ENCODE results near the gene VPREB3.
A peak's percentile ranks its signal among the peaks of the same experiment; 100 is the strongest.

VPREB3 gene

GRCh38 chr22:23722724-23723123, 31.5 kb downstream of the VPREB3 start:
- no peak overlapping the region for H3K4me3 ChIP-seq (ENCODE audit: low read length)
- TF ChIP-seq CTCF (conservative IDR thresholded peaks at IDR 0.05; ENCODE audit: low read length), result no peak

GRCh38 chr22:23722160-23722559, 32.1 kb downstream of the VPREB3 start:
- no peak for DNase-seq (ENCODE audit: low read depth)
- H3K4me3 ChIP-seq (ENCODE audit: low read length), result no peak overlapping the region
- no peak for TF ChIP-seq CTCF (conservative IDR thresholded peaks at IDR 0.05; ENCODE audit: low read length)

More at GRCh38 chr22:23722724-23723123, 31.5 kb downstream of the VPREB3 start:
- no peak for DNase-seq (ENCODE audit: low read depth)

DNA sequence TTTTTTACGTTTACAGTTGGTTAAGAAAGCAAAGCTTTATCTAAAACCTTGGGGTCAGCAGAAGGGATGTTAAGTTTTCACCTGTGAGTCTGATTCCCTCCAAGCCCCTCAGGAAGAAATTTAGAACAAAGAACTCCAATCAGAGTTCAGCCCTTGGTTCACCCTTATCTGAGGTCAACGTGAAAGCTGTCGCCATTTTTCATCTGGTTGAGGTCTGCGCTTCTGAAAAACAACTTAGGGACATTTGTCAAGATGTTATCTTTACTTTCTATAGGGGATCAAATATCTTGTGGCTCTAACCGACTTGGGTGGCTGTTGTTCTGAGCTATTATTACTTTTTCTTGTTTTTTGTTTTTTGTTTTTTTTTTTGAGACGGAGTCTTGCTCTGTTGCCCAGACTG, 33.4 kb downstream of the VPREB3 start:
- H3K4me3 ChIP-seq (ENCODE audit: low read length), result no peak overlapping the region
- DNase-seq (ENCODE audit: low read depth), result no peak
- TF ChIP-seq CTCF (conservative IDR thresholded peaks at IDR 0.05; ENCODE audit: low read length), result no peak

GRCh38 chr22:23718371-23719165, 35.7 kb downstream of the VPREB3 start:
- H3K4me3 ChIP-seq (ENCODE audit: low read length), result no peak overlapping the region
- no peak for TF ChIP-seq CTCF (conservative IDR thresholded peaks at IDR 0.05; ENCODE audit: low read length)
- no peak for DNase-seq (ENCODE audit: low read depth)

- DNase-seq (ENCODE audit: low read depth), result peak; percentile 80
- no peak for TF ChIP-seq CTCF (conservative IDR thresholded peaks at IDR 0.05; ENCODE audit: low read length)
- H3K4me3 ChIP-seq (ENCODE audit: low read length), result peak overlapping the region; percentile 86
Observed at GRCh38 chr22:23716811-23717801, 37.1 kb downstream of the VPREB3 start.

- DNase-seq (ENCODE audit: low read depth), result no peak
- H3K4me3 ChIP-seq (ENCODE audit: low read length), result peak overlapping the region; percentile 86; the same call in 1 of the 2 replicates
- TF ChIP-seq CTCF (conservative IDR thresholded peaks at IDR 0.05; ENCODE audit: low read length), result no peak
Observed at GRCh38 chr22:23715806-23716375, 38.3 kb downstream of the VPREB3 start.

Data from AG10803 (cell line).